ENCODE data around the gene KIF15.
"Not testable (repeated sequence)": the region's sequence is repeated elsewhere in the genome, so short reads cannot be mapped to it uniquely, and the experiment has no call there.

KIF15 gene

GRCh38 chr3:44782891-44783290, 21.3 kb downstream of the KIF15 start:
- H3K27ac ChIP-seq: no peak overlapping the region
- H3K4me3 ChIP-seq: no peak overlapping the region
- no peak for DNase-seq (ENCODE audit: low spot score)
- TF ChIP-seq CTCF (IDR thresholded peaks at IDR 0.05): no peak

- no peak overlapping the region for H3K4me3 ChIP-seq
- no peak overlapping the region for H3K27ac ChIP-seq
- no peak for DNase-seq (ENCODE audit: low spot score)
- no peak for TF ChIP-seq CTCF (IDR thresholded peaks at IDR 0.05)
These were observed 33.6 kb downstream of the KIF15 start for GRCh38 chr3:44795197-44795596.

- Histone ChIP-seq H3K4me3 (no peak overlapping the region), H3K27ac (no peak overlapping the region)
- no peak for DNase-seq (ENCODE audit: low spot score)
- no peak for TF ChIP-seq CTCF (IDR thresholded peaks at IDR 0.05)
These were observed 40.4 kb downstream of the KIF15 start for GRCh38 chr3:44802011-44802410.

- no peak for DNase-seq (ENCODE audit: low spot score)
- no peak overlapping the region for H3K4me3 ChIP-seq
- no peak for TF ChIP-seq CTCF (IDR thresholded peaks at IDR 0.05)
- no peak overlapping the region for H3K27ac ChIP-seq
These were observed 41.7 kb downstream of the KIF15 start for GRCh38 chr3:44803298-44803697.

- no peak overlapping the region for H3K27ac ChIP-seq
- no peak overlapping the region for H3K4me3 ChIP-seq
- TF ChIP-seq CTCF (IDR thresholded peaks at IDR 0.05): no peak
- no peak for DNase-seq (ENCODE audit: low spot score)
These were observed 44.4 kb downstream of the KIF15 start for GRCh38 chr3:44805960-44806359.

- no peak for TF ChIP-seq CTCF (IDR thresholded peaks at IDR 0.05)
- no peak overlapping the region for H3K27ac ChIP-seq
- no peak overlapping the region for H3K4me3 ChIP-seq
- no peak for DNase-seq (ENCODE audit: low spot score)
These were observed 53.2 kb downstream of the KIF15 start for GRCh38 chr3:44814751-44815150.

- H3K27ac ChIP-seq; DNase-seq (ENCODE audit: low spot score); H3K4me3 ChIP-seq: not testable (repeated sequence)
These were observed 54.7 kb downstream of the KIF15 start for GRCh38 chr3:44816334-44816733.

GRCh38 chr3:44821206-44821605, 59.6 kb downstream of the KIF15 start:
- not testable (repeated sequence) for H3K27ac ChIP-seq; DNase-seq (ENCODE audit: low spot score); H3K4me3 ChIP-seq
